Fibroblast of the conjunctiva (primary cell): ENCODE measurements around the gene PLXNA3.

Experiments used
- DNase-seq: peaks from one replicate; pipeline ENCODE4 v3.0.0-alpha.2; 2010; ENCODE audit warnings: low read depth

PLXNA3 gene

DNA sequence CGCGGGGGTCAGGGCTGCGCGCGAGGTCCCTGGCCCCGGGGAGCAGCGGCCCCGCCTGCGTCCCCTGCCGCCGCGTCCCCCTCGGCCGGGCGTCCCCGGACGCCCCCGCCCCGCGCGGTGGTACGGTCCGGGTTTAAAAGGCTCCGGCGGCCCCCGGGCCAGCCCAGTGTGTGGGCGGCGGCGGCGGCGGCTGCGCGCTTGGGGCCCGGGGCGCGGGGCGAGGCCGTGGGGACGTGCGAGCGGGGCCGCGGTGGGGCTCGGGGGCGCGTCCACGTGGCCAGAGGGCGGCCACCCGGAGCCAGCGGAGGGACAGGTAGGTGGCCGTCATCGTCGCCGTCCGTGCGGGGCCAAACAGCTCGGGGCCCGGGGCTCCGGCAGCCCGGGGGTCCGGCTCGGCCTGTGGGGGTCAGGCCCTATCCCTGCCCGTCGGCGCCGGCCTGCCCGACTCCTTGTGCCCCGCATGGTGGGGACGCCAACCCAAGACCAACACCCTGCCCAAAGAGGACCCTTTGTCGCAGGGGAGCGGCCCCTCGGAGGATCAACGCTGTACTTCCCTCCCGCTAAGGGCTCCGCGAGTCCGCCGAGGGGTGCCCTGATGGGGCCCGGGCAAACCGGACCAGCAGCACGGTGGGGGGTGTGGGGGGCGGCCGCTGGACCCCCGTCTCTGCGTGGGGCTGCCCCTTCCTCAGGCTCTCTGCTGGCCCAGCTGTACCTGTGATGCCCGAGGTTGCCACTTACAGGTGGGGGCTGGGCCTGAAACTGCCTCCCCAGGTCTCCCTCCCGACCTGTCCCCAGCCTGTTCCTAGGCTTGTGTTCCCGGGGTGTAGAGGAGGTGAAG lies at the start of gene PLXNA3:
Gene PLXNA3, plus strand, starts transcription at position 166 of the 838 bp plus-strand sequence. CDS start 1,903 bp downstream, outside the sequence.
- no peak for DNase-seq

DNA sequence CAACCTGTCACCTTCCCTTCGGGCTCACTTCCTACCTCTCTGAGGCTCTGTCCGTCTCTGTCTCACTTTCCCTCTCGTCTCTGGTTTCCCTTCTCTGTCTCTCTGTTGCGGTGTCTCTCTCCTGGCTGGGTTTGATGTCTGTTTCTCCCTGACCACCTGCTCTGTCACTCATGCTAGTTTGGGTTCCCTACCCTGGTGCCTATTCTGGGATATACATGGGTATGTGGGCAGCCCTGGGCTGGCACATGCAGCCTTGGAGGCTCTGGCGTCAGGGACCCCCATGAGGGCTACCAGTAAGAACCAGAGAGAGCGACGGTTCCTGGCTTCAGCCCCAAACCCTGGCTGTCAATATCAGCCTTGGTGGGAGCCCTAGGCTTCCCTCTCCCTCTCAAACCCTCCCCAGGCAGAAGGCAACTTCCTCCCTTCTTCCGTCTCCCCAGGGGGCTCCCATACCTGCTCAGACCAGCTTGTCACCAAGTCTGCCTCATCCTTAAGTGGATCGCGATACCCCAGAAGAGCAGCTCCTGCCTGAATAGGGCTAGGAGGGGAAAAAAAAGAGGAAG lies 49.3 kb upstream of the PLXNA3 start:
- no peak for DNase-seq

GRCh38 chrX:154409222-154409871 lies 48.7 kb upstream of the PLXNA3 start, which contains the start of gene DNASE1L1:
TSS of gene DNASE1L1 (minus strand) at chrX:154409254. CDS start at chrX:154405568, 3,686 bp downstream.
- DNase-seq, result peak; percentile 71

DNA sequence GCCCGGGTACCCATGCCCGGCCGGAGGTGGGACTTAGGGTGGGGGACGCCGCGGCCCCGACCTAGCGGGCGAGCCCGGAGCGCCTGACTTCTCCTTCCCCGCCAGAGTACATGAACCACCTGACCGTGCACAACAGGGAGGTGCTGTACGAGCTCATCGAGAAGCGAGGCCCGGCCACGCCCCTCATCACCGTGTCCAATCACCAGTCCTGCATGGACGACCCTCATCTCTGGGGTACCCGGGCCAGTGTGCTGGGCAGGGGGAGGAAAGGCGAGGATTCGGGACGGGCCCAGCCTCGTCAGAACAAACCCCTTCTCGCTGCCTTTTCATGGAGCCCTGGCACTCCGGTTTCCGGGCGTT lies 46.1 kb upstream of the PLXNA3 start:
- no peak for DNase-seq

- DNase-seq, result no peak
Observed at GRCh38 chrX:154412468-154412867, 45.6 kb upstream of the PLXNA3 start.

DNA sequence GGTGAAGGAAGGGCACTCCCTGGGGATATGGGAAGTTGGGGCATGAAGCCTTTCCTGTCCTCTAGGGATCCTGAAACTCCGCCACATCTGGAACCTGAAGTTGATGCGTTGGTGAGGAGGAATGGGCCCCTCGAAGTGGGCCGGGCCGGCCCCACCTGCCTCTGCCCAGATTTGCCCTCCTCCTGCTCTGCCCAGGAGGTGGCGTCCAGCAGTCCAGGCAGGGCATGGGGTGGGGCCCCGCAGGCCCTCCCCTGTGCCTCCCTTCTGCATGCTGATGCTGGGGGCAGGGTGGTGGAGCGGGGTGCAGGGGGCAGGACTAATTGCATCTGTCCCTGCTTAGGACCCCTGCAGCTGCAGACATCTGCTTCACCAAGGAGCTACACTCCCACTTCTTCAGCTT lies 44.9 kb upstream of the PLXNA3 start:
- DNase-seq, result no peak

- DNase-seq, result no peak
Observed at GRCh38 chrX:154417157-154417556, 40.9 kb upstream of the PLXNA3 start.

- DNase-seq, result no peak
Observed at GRCh38 chrX:154419189-154419588, 38.9 kb upstream of the PLXNA3 start.

DNA sequence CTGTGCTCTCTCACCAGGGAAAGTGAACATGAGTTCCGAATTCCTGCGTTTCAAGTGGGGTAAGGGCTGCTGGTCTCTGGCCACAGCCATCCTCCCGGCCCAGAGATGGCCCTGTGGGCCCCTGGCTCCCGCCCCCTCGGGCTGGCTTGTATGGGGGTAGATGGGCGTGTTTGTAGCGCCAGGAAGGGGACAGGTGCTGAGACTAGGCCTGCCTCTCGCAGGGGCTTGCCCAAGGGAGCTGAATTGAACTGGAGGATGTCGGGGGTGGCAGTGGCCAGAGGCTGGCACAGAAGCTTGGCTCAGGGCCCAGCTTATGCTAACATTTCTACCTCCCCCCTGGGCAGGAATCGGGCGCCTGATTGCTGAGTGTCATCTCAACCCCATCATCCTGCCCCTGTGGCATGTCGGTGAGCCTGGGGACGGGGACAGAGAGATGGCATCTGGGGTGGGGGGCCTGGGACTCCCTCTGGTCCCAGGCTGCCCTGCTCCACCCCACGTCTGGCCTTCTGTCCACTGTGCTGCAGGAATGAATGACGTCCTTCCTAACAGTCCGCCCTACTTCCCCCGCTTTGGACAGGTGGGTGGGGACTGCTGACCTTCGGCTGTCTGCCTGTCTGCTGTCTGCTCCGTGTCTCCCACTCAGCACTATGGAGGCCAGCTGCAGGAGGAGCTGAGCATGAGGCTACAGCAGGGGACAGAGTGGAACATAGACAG lies 38.2 kb upstream of the PLXNA3 start:
- DNase-seq, result no peak

DNA sequence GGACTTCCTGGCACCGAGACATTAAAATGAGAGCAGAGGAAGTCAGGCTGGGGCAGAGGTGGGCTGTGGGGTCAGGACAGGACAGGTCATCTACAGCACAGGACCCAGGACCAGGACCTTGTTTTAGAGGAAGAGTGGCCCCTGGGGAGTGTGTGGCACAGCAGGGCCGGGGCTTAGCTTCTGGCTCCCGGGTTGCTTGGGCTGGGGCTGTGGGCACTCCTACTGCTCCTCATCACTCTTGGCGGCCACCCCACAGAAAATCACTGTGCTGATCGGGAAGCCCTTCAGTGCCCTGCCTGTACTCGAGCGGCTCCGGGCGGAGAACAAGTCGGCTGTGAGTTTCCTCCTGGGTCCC lies 37.7 kb upstream of the PLXNA3 start:
- DNase-seq, result no peak

- no peak for DNase-seq
Observed at GRCh38 chrX:154426916-154427770, 30.9 kb upstream of the PLXNA3 start.

DNA sequence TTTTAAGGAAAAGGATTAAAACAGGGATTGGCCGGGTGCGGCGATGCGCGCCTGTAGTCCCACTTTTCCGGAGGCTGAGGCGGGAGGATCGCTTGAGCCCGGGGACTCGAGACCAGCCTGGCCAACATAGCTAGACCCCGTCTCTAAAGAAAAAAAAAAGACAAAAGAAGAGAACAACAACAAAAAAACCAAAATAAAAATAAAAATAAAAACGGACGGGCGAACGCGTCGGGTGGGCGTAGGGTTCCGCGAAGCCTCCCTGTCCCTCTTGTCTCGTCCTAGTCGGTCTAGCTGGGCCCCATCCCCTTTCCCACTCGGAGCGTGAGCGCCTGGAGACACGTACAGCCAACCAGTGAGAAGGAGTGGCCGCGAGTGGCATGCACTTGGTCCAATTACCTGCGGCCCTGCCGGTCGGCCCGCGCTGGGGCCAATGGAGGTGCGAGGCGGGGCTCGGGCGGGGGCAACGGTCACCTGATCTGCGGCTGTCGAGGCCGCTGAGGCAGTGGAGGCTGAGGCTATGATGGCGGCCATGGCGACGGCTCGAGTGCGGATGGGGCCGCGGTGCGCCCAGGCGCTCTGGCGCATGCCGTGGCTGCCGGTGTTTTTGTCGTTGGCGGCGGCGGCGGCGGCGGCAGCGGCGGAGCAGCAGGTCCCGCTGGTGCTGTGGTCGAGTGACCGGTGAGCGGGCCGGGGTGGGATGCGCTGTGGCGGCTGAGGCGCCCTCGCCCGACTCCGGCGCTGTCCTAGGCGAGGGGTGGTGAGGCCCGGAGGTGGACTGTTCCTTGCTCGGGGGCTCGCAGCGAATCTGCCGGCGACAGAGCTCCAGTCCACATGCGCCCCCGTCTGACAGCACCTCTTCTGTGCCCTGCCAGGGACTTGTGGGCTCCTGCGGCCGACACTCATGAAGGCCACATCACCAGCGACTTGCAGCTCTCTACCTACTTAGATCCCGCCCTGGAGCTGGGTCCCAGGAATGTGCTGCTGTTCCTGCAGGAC lies 29.6 kb upstream of the PLXNA3 start, which contains the start of gene ATP6AP1:
Gene ATP6AP1, plus strand, starts transcription at position 502 of the 996 bp plus-strand sequence. Its CDS starts 16 bp downstream, at position 518.
- peak; percentile 86 for DNase-seq

DNA sequence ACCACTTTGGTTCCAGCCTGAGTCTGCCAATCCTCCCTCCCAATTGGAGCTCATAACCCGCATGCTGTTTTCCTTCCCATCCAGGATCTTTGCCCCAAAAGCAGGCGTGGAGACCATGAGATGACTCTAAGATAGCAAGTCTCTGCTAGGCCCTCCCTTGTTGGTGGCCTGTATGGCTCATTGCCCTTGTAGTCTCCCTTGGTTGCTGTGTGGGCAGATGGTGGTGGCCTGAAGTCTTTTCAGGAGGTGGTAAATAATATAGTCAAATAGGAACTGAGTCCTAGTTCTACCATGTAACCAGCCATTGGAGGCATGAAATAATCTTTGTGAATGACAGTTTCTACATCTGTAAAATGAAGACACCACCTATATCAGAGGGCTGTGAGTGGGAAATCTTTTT lies 28.4 kb upstream of the PLXNA3 start:
- DNase-seq, result no peak

GRCh38 chrX:154430479-154430878 lies 27.6 kb upstream of the PLXNA3 start:
- no peak for DNase-seq

DNA sequence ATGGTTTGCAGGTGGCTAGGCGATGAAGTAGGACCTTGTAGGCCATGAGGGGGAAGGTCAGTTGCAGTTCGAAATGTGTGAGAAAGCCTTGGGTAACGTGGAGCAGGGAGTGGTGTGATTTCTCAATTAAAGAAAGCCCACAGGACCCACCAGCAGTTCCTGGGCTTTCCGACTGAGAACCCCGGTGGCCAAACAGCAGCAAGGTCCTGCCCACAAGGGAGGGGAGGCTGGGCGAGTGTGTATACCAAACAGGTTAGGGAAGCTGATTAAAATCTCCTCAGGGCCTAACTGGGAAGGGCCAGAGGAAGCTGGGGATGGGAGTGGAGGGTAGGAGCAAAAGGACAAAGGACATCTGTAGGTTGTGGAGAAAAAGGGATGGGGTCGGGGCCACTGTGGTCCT lies 27.2 kb upstream of the PLXNA3 start:
- DNase-seq, result no peak

- no peak for DNase-seq
Observed at GRCh38 chrX:154431341-154431740, 26.7 kb upstream of the PLXNA3 start.

DNA sequence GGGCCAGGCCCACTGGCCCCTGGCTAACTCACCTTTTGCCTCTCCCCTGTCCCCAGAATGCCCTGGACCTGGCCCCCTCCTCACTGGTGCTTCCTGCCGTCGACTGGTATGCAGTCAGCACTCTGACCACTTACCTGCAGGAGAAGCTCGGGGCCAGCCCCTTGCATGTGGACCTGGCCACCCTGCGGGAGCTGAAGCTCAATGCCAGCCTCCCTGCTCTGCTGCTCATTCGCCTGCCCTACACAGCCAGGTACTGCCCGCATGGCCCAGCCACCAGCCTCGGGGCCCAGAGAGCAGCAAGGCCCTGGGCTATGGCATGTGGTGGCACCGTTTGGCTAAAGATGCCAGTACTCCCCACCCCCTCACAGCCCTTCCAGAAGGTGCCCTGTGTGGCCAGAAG lies 25.9 kb upstream of the PLXNA3 start:
- DNase-seq, result no peak

DNA sequence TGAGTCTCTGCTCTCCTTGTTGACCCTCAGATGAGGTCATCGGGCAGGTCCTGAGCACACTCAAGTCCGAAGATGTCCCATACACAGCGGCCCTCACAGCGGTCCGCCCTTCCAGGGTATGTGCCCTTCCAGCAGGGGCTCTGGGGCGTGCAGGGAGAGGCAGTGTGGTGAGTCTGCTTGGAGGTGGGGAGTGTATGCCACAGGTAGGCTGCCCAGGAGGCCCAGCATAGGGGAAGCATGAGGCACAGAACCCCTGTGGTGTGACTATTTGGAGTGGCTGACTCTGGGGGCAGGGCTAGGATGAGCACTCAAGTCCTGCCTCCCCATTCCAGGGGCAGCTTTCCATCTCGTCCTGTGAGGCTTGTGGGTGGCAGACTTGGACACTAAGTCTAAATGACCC lies 24.5 kb upstream of the PLXNA3 start:
- DNase-seq, result no peak

DNA sequence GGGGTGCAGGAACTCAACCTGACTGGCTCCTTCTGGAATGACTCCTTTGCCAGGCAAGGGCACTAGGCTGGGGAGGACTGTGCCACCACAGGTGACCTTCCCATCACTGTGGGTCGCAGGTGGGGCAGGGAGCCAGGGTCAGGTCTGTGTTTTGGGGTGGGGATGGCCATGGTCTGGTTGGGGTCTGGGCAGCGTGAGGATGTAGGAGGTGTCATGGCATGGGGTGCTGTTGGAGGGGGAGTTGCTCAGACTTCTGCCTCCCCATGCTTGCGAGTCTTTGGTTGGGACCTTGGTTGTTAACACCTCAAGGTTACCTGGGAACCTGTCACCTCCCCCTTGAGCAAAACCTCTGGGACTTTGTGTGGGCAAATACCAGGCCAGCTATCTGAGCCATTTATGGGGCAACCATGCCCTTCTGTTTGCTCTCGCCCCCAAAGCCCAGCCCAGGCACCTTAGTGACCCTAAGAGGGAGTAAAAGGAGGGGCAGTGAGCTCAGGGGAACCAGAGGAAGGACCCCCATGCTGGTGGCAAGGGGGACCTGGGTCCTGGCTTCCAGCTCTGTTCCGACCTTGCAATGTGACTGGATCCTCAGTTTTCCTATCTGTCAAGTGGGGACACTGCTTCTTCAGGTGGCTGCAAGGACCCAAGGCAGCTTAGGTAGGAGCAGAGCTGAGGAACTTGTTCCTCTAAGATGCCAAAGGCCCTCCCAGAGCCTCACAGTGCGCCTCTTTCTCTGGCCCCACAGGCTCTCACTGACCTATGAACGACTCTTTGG lies 23.5 kb upstream of the PLXNA3 start:
- no peak for DNase-seq
